GM21723 (cell line): Measurements from ENCODE around the gene ADGRV1.

Experiments used
- ATAC-seq: cut with Tn5 transposase; IDR thresholded peaks from one replicate; pipeline ENCODE4 v1.9.1; 2021; ENCODE audit warnings: mild to moderate bottlenecking, moderate library complexity; ENCODE audit not compliant: unreplicated experiment

Gene ADGRV1

DNA sequence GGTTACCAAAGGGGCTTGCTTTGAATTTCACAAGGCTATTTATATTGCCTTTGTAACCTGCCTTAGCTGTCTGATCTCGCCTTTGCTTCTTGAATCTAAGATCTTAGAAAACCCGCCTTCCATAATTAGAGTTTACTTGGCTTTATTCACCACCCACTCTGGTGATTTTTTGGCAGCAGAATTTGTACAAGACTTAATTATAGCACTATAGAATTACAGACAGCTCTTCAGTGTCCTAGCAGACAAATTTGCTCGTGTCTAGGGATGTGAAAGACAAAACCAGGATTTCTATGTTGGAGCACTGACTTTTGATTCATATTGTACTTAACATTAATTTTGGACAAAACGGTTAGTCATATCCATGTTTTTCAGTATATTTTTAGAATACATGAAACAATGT lies 306.6 kb downstream of the ADGRV1 start:
- ATAC-seq = no peak

DNA sequence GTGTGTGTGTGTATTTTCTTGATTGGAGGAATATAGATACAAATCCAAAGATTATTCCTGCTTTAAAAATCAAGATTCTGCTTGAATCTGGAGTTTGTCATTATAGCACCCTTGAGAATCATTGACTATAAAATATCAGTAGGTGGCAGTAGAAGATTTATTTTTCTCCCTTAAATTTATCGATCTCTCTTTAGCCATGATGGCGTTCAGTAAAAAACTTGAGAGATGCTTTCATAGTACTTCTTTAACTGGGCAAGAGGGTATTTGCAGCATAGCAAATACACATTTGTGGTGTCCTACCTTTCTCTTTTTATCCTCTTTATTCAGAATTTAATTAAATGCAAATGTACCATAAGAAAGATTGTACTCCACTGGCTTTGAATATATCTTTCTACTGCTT lies 307.7 kb downstream of the ADGRV1 start:
- no peak for ATAC-seq

DNA sequence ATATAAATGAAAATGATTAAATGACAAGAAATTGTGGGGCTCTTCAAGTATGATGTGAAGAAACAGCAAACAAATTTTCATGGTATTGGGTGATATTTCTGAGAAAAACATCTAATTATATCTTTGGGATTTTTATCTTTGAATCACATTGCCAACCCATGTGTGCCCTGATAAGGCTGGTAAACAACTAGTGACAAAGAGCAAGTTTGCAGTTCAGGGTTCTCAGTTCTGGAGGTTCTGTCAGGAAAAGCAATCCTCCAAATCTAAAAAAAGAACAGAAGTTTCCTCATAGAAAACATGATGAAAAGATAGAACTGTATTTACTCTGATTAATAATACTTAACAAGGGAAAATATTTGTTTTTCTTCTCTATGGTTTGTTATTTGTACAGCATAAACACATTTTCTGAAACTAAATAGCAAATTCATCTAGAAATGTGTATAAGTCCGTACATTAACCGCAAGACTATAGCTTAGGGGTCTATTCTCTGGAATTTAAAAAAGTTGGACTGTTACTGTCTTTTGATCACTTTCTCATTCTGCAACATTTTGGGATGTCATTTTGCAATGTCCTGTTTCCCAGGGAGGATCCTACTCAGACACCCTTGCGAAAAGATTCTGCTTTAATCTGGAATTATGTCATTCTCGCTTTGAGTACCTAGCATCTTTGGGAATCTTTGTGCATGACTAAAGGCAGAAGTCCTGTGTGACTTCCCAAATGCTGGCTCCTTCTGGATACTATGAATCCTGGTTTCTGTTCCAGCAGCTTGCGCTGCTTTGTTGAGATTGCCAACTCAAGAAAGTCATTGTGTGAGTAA lies 308.5 kb downstream of the ADGRV1 start:
- no peak for ATAC-seq

DNA sequence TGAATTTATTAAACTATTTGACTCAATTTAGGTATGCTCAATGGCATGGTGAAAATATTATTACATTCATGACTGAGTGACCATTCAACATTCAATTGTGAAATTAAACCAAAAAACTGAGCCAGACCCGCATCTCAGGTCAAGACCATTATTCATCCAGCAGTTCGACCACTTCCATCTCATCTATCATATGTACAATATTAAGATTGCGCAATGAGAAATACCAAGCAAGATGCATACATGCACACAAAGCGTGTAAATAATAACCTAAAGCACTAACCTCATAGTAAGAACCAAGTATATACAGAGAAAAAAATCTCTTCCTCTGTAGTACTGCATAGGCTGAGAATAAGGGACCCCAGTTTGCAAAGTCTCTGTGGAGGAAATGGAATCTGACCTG lies 310.2 kb downstream of the ADGRV1 start:
- ATAC-seq = no peak

DNA sequence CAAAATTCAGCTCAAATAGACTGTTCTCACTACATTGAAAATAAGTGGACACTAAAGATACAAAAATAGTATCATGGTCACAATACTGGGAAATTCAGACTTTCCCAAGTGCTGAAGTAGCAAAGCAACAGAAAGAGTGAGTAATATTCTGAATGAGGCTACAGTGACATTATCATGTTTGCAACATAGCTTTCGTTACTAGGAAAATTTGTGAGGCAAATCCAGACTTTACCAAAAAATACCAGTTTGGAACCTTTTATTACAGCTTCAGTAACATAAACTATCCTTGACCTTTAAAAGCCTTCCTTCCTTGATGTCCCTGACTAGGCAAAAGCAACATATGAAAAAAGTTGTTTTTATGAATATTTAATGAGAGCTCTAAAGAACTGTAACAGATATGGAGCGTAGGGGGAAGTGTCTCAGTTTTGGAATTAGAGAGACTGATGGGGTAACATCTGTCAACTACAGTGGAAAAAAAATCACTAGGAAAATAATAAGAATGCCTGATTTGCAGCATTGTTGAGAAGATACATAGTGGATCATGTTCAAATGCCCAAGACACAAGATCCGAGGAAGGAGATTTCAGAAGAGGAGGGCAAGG lies 312.9 kb downstream of the ADGRV1 start:
- ATAC-seq = no peak

DNA sequence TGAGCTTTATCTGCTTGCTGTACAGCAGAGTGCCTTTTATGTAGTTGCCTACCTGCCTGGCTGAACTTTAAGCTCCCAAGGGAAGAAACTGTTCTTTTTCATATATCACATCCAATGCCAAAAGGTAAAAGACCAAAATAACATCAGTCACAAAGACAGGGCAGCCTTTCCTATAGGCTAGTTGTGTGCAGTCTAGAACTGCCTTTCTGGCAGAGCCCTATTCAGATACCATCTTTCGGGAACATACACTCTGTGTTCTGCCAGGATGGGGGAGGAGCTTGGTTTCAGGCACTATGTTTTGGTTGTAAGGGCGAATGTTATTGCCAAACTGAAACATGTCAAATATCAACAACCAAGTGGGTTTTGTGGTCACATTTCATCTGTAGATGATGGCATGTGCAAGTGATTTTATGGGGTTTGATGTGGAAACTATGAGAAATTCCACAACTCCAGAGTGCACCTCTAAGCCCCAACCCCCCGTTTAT lies 314.5 kb downstream of the ADGRV1 start:
- ATAC-seq = no peak

DNA sequence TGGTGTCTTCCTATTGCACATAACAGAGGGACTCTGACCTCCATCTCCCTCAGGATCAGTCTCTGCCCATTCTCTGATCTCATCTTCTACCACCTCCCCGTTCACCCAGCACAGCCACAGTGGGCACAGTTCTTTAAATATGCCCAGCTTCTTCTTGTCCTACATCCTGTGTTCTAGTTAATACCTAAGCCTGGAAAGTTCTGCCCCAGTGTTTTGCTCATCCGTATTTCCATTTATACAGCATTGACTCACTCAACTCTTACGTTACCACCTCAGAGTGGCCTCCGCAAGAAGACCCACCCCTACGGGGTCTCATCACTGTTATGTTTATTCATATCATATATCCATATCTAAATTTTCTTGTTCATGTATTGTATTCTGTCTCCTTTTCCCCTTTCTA lies 315.5 kb downstream of the ADGRV1 start:
- no peak for ATAC-seq

DNA sequence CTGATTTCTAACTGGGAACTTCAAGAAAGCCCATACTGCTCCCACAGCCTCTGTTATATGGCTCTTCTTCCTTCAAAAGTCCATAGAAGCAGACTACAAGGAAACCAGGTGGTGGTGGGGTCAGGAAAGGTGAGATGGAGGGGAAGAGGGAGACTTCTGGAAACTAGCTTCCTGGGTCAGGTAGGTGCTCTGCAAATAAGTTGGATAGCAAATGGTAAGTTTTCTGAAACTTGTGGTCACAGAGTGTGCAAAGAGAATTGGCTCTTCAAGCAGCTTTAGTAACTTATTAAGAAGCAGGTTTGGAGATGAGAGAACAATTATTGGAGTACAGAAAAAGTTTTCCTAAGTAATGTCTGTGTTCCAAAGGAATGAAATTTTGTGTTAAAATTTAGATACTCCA lies 316.9 kb downstream of the ADGRV1 start:
- no peak for ATAC-seq

DNA sequence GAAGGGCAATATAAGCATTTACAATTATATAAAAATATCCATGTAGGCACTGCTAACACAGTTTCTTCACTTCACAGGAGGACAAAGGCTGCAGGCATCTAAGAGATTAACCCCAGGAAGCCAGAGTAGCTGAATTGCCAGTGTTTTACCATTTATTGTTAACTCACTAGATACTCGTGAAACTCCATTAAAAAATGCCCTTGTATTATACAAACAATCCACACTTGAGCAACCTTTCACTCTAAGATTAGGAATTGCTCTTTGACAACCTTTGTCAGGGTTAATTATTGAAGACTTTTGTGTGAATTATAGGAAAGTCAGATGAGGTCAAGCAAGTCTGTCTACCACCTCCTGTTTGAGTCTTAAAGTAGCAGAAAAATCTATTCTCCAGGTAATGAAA lies 317.8 kb downstream of the ADGRV1 start:
- no peak for ATAC-seq

DNA sequence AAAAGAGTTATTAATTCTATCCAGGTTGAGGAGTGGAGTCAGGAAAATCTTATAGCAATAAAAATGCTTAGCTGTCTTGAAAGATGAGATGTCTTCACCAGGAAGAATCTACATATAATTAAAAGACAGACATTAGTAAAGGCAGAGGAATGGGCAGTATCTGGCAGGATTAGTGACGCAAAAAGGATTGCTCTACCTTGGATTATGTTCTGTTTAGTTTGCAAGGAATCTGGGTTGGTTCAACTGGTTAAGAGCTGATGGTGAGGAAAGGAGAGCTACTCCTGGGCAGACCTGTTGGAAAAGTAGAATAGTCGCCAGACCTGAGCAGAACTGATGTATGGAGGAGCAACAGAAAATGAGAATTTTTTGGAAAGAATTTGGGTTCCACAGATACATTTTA lies 318.5 kb downstream of the ADGRV1 start:
- no peak for ATAC-seq

DNA sequence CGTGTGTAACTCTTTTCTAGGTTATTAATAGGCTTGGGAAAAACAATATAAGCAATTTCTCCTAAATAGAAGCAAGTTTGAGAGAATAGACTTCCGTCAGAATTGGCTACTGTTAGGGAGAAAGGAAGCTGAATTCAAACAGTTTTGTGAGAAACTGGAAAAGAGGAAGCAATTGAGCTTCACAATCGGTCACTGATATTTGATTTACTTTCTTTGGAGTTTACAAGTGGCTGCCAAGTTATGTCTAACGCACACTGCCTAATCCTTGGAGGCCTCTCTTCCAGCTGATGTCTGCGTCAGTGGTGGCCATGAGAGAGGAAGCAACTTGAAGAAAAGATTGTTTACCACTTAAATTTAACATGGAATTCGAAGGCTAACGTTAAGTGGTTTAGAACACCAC lies 319.5 kb downstream of the ADGRV1 start:
- ATAC-seq = no peak

DNA sequence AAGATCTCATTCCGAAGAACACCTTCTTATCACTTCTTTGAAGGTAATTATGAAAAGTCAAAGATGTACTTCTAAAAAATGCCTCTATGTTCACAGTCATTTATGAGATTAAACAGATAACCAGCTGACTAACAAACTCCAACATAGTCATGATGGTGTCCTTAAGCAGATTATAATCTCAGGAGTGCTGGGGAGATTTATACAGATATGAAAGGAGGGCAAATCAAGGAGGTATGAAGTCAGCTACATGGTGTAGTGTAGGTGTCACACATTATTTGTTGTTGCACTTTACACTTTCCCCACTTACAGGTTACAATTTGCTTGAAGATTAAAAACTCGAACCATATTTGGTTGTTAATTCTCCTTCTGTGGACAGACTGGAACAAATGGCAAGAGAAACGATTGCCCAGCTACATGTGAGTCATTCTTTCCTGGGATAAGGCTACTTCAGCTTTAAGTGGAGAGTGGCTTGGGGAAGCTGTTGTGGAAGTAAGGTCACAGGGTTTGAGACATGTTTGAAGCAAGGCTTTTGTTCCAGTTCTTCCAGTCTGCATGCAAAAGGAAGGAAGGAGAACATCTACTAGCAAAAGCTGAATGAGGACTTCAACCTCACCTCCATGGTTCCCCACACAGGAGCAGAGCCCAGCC lies 320.1 kb downstream of the ADGRV1 start:
- no peak for ATAC-seq

DNA sequence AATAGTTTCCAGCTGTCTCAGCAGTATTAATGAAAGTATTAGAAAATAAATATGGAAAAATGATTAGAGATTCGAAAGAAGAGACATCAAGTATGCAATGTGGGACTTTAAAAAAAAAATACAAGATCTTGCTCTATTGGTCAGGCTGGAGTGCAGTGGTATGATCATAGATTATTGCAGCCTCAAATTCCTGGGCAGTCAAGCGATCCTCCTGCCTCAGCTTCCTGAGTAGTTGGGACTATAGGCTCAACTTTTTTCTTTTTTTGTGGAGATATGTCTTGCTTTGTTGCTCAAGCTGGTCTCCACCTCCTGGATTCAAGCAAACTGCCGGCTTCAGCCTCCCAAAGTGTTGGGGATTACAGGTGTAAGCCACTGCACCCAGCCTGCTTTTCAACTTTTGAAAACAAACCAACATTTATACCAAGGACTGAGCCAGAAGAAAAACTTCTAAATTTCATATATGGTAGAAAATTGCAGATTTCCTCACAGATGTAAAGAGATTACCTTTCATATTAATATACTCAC lies 323.1 kb downstream of the ADGRV1 start:
- no peak for ATAC-seq

DNA sequence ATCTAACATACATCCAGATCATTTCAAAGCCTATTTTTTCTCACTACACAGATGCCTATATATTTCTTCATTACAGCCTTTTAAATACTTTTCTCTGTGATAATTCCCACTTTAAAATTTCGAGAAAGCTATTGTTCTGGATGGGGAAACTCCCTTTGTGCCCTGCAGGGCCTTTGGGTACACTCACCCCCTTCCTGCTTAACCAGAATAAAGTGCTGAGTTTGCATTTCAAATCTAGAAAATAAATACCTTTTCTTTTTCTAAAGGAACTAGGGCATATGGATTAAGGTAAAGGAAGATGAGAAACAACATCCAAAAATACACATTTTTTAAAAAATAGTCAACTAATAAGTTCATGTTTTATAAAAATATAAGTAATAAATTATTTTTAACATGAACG lies 323.9 kb downstream of the ADGRV1 start:
- no peak for ATAC-seq

DNA sequence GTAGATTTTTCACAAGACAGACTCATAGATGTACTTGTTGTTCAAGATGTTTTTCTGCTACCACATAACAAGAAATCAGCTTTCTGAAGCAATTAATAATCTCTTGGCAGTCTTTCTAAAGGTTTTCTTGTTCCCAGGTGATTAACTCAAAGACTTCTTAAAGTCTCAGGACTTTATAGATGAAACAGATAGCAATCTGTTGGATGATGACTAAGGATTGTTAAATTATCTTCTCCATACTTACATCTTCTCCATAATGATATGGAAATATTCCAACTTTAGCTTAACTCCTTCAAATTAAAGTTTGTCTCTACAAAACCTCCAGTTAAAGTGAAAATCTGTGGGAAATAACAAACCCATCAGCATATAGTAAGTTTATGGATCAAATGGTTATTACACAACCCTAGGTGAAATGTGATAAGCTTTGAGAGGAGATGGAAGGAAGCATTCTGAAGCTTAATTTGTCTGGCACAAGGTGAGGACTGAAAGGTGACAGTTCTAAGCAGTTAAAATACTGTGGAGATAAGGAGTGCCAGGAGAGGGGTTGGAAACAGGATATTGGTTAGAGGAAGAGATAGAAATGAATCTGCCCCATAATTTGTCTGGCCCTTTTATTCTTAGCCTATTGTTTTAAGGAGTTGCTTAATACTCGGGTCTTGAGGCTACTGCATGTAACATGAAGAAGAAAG lies 326.7 kb downstream of the ADGRV1 start:
- no peak for ATAC-seq

DNA sequence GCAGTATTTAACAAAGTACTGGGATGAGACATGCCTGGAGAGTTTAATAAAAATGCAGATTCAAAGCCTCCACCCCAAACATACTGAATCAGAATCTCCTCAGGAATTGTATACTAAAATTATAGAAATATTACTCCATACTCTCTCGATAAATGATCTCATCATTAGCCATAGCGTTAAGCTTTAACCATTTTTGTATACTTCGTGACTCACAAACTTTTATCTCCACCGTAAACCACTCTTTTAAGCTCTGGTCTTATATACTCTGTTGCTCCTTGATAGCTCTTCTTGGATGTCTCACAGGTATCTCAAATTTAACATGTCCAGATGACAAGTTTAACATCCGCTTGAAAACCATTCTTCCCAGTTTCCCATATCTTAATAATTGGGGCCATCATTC lies 327.8 kb downstream of the ADGRV1 start:
- ATAC-seq = no peak

DNA sequence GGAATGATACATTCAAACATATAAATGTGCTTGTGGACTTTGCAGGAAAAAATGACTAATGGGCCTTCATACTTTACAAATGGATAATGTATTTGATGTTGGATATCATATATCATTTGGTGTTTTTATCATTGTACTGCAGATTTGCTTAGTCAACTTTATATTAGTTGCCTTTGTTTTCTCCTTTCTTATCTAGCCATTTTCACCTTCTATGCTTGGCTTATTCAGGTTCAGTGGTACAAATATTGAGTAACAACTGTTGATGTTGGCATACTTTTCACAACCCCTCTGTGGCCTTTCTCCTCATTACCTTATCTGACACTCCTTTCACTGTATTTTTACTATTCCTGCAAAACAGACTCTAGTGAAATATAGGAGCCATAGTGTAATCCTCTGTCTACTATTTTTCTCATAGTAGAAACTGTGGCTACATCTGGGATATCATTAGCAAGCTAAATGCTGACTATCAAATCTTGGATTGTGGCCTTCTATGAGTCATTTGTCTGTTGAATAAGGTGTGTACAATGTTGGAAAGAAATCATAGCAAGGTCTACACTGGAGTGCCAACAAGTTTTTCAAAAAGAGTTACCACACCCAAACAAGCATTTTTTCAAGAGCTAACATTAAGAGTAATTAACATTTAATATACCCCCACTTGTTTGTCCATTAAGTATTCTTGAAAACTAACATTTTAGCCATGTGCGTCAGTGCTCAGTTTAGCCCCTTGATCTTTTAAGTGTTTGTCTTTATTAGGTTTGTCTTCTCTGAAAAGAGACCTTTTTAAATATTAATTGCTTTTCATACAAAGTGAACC lies 330.1 kb downstream of the ADGRV1 start:
- ATAC-seq = no peak

DNA sequence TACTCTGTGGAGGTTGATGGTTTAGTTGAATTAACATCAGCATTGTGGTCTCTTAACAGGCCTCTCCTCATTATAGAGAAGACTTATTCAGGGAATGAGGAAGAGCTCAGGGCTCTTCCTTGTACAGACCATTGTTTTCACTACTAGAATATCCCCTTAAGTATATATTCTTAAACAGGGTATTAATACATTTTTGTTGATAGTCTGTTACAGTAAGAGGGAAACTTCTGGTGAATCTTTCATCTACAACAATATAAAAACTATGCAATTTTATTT lies 330.7 kb downstream of the ADGRV1 start:
- ATAC-seq = no peak

DNA sequence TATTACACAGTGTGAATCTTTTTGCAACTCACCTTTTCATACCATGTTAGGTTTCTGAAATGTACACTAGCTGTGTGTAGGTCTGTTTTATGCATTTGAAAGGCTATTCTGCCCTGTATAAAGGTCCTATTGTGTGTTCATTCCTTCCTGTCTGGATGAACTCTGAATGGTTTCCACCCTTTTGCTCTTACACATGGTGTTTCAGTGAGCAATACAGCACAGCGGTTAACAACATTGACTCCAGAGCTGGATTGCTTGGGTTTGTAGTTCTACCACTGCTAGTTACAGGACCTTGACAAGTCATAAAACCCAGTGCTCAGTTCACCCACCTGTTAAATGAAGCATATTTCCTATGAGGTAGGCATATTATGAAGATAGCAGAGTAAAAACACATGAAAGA lies 331.6 kb downstream of the ADGRV1 start:
- ATAC-seq = no peak

DNA sequence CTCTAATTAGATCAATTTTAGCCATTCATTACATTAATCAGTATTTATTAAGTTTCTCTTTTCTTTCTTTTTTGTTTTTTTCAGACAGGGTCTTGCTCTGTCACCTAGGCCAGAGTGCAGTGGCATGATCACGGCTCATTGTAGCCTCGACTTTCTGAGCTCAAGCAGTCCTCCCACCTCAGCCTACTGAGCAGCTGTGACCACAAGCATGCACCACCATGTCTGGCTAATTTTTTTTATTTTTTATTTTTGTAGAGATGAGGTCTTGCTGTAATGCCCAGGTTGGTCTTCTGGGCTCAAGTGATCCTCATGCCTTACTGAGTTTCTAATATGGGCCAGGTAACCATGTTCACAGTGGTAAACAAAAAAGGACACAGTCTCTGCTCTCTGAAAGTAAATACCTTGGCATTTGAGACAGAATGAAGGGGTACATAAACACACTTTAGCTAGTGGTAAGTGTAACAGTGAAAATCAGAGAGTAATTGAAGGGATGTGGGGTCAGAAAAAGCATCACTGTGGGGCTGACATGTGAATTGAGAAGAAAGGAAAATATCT lies 336.3 kb downstream of the ADGRV1 start:
- no peak for ATAC-seq
